ENCODE results near the gene AUTS2. TPM values are rescaled to one million over a fixed set of nuclear protein-coding genes. Genes with fewer than 3 reads are reported as not detected.

AUTS2 gene
- total RNA-seq, 1 experiment from 2014 or later, result not detected

GRCh38 chr7:70165477-70166170, 567.3 kb downstream of the AUTS2 start:
- H3K27ac Mint-ChIP-seq (ENCODE audit: unreplicated experiment), result no peak overlapping the region
- H3K4me3 Mint-ChIP-seq (ENCODE audit: low read depth, unreplicated experiment), result no peak overlapping the region
- no TSS peak for BruUV-seq (replicated peaks)
- H3K4me1 Mint-ChIP-seq (ENCODE audit: low read depth, unreplicated experiment), result no peaks in the 10 kb centered on the region
- no peaks in the 10 kb centered on the region for H3K36me3 Mint-ChIP-seq (ENCODE audit: insufficient read depth, unreplicated experiment)
- H3K27me3 Mint-ChIP-seq (ENCODE audit: unreplicated experiment), result no peaks in the 10 kb centered on the region
- no peak for DNase-seq
- intact Hi-C loops (cut with micrococcal nuclease; ENCODE audit: unreplicated experiment), result no loop called here
- CTCF ChIA-PET, result no interaction called here
- H3K9me3 Mint-ChIP-seq (ENCODE audit: low read depth, unreplicated experiment), result peaks cover 3% of the 10 kb centered on the region
- no peak for TF ChIP-seq CTCF (IDR thresholded peaks at IDR 0.05; ENCODE audit: unreplicated experiment)

- H3K27ac Mint-ChIP-seq (ENCODE audit: unreplicated experiment), result no peak overlapping the region
- no peak for TF ChIP-seq CTCF (IDR thresholded peaks at IDR 0.05; ENCODE audit: unreplicated experiment)
- CTCF ChIA-PET, result no interaction called here
- peaks cover 3% of the 10 kb centered on the region for H3K9me3 Mint-ChIP-seq (ENCODE audit: low read depth, unreplicated experiment)
- no peaks in the 10 kb centered on the region for H3K27me3 Mint-ChIP-seq (ENCODE audit: unreplicated experiment)
- intact Hi-C loops (cut with micrococcal nuclease; ENCODE audit: unreplicated experiment), result no loop called here
- H3K36me3 Mint-ChIP-seq (ENCODE audit: insufficient read depth, unreplicated experiment), result no peaks in the 10 kb centered on the region
- no peak overlapping the region for H3K4me3 Mint-ChIP-seq (ENCODE audit: low read depth, unreplicated experiment)
- H3K4me1 Mint-ChIP-seq (ENCODE audit: low read depth, unreplicated experiment), result no peaks in the 10 kb centered on the region
- DNase-seq, result no peak
- BruUV-seq (replicated peaks), result no TSS peak
Observed at GRCh38 chr7:70171369-70171920, 573.2 kb downstream of the AUTS2 start.

- Mint-ChIP-seq H3K9me3 (ENCODE audit: low read depth, unreplicated experiment) (peaks cover 6% of the 10 kb centered on the region), H3K27me3 (ENCODE audit: unreplicated experiment) (no peaks in the 10 kb centered on the region), H3K4me1 (ENCODE audit: low read depth, unreplicated experiment) (no peaks in the 10 kb centered on the region), H3K36me3 (ENCODE audit: insufficient read depth, unreplicated experiment) (no peaks in the 10 kb centered on the region), H3K4me3 (ENCODE audit: low read depth, unreplicated experiment) (no peak overlapping the region), H3K27ac (ENCODE audit: unreplicated experiment) (no peak overlapping the region)
- intact Hi-C loops (cut with micrococcal nuclease; ENCODE audit: unreplicated experiment), result no loop called here
- BruUV-seq (replicated peaks), result no TSS peak
- CTCF ChIA-PET, result no interaction called here
- DNase-seq, result no peak
- TF ChIP-seq CTCF (IDR thresholded peaks at IDR 0.05; ENCODE audit: unreplicated experiment), result no peak
Observed at GRCh38 chr7:70177166-70177565, 578.9 kb downstream of the AUTS2 start.

GRCh38 chr7:70178211-70178610, 579.9 kb downstream of the AUTS2 start:
- H3K36me3 Mint-ChIP-seq (ENCODE audit: insufficient read depth, unreplicated experiment), result no peaks in the 10 kb centered on the region

More at GRCh38 chr7:70178211-70178610, 579.9 kb downstream of the AUTS2 start:
- TF ChIP-seq CTCF (IDR thresholded peaks at IDR 0.05; ENCODE audit: unreplicated experiment), result no peak
- CTCF ChIA-PET, result no interaction called here
- Mint-ChIP-seq H3K4me1 (ENCODE audit: low read depth, unreplicated experiment) (no peaks in the 10 kb centered on the region), H3K27me3 (ENCODE audit: unreplicated experiment) (no peaks in the 10 kb centered on the region), H3K27ac (ENCODE audit: unreplicated experiment) (no peak overlapping the region), H3K9me3 (ENCODE audit: low read depth, unreplicated experiment) (peaks cover 6% of the 10 kb centered on the region), H3K4me3 (ENCODE audit: low read depth, unreplicated experiment) (no peak overlapping the region)
- no peak for DNase-seq
- intact Hi-C loops (cut with micrococcal nuclease; ENCODE audit: unreplicated experiment), result no loop called here
- no TSS peak for BruUV-seq (replicated peaks)
